Fibroblast of peridontal ligament (primary cell): Measurements from ENCODE around the gene SLC47A2.
A peak's percentile ranks its signal among the peaks of the same experiment; 100 is the strongest.
"Not testable (repeated sequence)": the region's sequence is repeated elsewhere in the genome, so short reads cannot be mapped to it uniquely, and the experiment has no call there.

ENCODE experiments used
- DNase-seq: peaks from one replicate; pipeline ENCODE4 v3.0.0-alpha.2; 2010; ENCODE audit errors: extremely low read depth

Gene SLC47A2

GRCh38 chr17:19708431-19709175, 7.8 kb downstream of the SLC47A2 start:
- no peak for DNase-seq

GRCh38 chr17:19707728-19708221, 8.6 kb downstream of the SLC47A2 start:
- no peak for DNase-seq

- DNase-seq = no peak
Measured at GRCh38 chr17:19706791-19707727, 9.3 kb downstream of the SLC47A2 start.

GRCh38 chr17:19705771-19706770, 10.3 kb downstream of the SLC47A2 start:
- no peak for DNase-seq

- DNase-seq = no peak
Measured at GRCh38 chr17:19705201-19705600, 11.2 kb downstream of the SLC47A2 start.

GRCh38 chr17:19703828-19704613, 12.4 kb downstream of the SLC47A2 start:
- DNase-seq = no peak

GRCh38 chr17:19703106-19703827, 13.1 kb downstream of the SLC47A2 start:
- DNase-seq = no peak

- no peak for DNase-seq
Measured at GRCh38 chr17:19702217-19702641, 14.2 kb downstream of the SLC47A2 start.

GRCh38 chr17:19686400-19687090, 29.8 kb downstream of the SLC47A2 start:
- peak; percentile 8 for DNase-seq

GRCh38 chr17:19684909-19685580, 31.3 kb downstream of the SLC47A2 start:
- DNase-seq = not testable (repeated sequence)

GRCh38 chr17:19683117-19683516, 33.3 kb downstream of the SLC47A2 start:
- no peak for DNase-seq

GRCh38 chr17:19678581-19679453, 37.6 kb downstream of the SLC47A2 start:
- no peak for DNase-seq

- no peak for DNase-seq
Measured at GRCh38 chr17:19677736-19678379, 38.5 kb downstream of the SLC47A2 start.

GRCh38 chr17:19676896-19677295, 39.5 kb downstream of the SLC47A2 start:
- DNase-seq = no peak

GRCh38 chr17:19673623-19674022, 42.8 kb downstream of the SLC47A2 start:
- DNase-seq = no peak

- peak; percentile 58 for DNase-seq
Measured at GRCh38 chr17:19672009-19672750, 44.2 kb downstream of the SLC47A2 start.
